Stimulated activated CD8-positive, alpha-beta memory T cell treated with anti-CD3 and anti-CD28 coated beads, Interleukin-2, amount 100 ng/mL, for 48 hours (primary cell): ENCODE data around the gene SH2D6.
"Not testable (repeated sequence)": the region's sequence is repeated elsewhere in the genome, so short reads cannot be mapped to it uniquely, and the experiment has no call there.

ENCODE experiments used
- DNase-seq, 2 donors: peaks; one replicate each; pipeline ENCODE4 v3.0.0-alpha.2; 2020; ENCODE audit warnings: low read depth in 2 of 2

SH2D6 gene

DNA sequence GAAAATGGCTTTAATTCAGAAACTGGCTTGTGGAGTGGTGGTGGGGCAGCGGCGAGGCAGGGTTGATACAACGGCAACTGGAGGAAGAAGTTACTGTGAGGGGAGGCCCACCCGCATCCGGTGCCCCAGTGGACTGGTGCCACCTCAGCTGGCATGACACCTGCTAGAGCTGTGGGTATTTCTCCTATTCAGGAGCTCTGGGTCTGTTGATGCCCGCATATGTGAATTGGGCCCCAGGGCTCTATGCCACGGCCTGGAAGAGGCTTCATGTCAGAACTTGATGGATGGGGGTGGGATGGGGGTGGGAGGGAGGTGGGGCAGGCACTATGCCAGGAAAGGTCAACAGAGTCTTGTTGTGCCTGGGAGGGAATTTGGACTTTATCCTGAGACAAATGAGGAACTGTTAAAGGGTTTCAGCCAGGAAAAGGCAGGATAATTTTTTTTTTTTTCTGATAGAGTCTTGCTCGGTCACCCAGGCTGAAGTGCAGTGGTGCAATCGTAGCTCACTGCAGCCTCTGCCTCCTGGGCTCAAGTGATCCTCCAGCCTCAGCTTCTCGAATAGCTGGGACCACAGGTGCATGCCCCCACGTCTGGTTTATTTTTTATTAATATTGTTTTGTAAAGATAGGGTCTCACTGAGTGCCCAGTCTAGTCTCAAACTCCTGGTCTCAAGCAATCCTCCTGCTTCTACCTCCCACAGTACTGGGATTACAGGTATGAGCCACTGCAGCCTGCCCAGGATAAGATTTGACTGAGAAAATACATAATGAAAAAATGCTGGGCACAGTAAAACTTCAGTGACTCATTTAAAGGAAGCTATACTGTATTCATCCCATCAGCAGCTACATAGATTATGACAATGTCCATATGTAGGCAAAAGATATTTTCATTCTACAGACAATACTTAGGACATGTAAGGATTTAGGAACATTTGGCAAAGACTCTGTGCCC, 52.6 kb downstream of the SH2D6 start:
- DNase-seq, result no peak

DNA sequence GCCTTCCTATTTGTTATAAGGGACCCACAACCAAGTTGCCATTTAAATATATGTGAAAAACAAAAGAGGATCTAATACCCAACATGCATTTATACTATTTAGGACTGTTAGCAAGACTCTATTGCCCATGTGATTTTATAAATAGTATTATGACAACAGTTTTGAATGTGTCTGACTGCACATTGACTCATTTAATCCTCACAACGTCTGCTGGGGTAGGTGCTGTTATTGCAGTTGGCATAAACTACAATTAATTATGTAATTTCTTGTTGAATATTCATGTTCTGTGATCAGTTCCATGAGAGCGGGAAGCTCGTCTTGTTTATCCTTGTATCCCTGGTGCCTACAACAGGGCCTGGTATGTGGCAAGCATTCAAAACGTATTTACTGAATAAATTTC, 53.7 kb downstream of the SH2D6 start:
- no peak for DNase-seq

- no peak for DNase-seq
Measured at GRCh38 chr2:85475799-85476490, 57.4 kb downstream of the SH2D6 start.

DNA sequence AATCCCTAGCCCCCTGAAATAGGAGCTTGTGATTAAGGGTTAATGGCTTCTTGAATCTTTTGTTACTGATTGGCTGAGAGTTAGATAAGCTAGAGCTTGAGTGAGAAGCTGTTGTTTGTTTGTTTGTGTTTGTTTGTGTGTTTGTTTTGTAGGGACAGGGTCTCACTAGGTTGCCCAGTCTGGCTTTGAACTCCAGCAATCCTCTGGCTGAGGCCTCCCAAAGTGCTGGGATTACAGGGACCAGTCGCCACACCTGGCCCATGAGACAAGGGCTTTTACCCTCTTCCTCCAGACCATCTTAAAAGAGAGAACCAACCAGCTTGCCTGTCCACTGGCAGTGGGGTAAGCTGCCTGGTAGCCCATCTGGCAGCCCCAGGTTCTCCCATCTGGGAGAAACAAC, 58.1 kb downstream of the SH2D6 start:
- no peak for DNase-seq

- no peak for DNase-seq
Measured at GRCh38 chr2:85477884-85478283, 59.4 kb downstream of the SH2D6 start.

- DNase-seq, result no peak
Measured at GRCh38 chr2:85481818-85482777, 63.6 kb downstream of the SH2D6 start.

GRCh38 chr2:85484615-85485014, 66.1 kb downstream of the SH2D6 start:
- DNase-seq, result not testable (repeated sequence)

- no peak for DNase-seq
Measured at GRCh38 chr2:85485815-85486214, 67.3 kb downstream of the SH2D6 start.
